ENCODE data around the gene NRTN. TPM values are rescaled to one million over a fixed set of nuclear protein-coding genes. Genes with fewer than 3 reads are reported as not detected.
A peak's percentile ranks its signal among the peaks of the same experiment; 100 is the strongest.

NRTN gene
- total and polyA plus RNA-seq, 2 of the 13 experiments (the other 11 are each of a cell fraction or from before 2014, with no cell fraction given) = 4.1 to 5.3 TPM

DNA sequence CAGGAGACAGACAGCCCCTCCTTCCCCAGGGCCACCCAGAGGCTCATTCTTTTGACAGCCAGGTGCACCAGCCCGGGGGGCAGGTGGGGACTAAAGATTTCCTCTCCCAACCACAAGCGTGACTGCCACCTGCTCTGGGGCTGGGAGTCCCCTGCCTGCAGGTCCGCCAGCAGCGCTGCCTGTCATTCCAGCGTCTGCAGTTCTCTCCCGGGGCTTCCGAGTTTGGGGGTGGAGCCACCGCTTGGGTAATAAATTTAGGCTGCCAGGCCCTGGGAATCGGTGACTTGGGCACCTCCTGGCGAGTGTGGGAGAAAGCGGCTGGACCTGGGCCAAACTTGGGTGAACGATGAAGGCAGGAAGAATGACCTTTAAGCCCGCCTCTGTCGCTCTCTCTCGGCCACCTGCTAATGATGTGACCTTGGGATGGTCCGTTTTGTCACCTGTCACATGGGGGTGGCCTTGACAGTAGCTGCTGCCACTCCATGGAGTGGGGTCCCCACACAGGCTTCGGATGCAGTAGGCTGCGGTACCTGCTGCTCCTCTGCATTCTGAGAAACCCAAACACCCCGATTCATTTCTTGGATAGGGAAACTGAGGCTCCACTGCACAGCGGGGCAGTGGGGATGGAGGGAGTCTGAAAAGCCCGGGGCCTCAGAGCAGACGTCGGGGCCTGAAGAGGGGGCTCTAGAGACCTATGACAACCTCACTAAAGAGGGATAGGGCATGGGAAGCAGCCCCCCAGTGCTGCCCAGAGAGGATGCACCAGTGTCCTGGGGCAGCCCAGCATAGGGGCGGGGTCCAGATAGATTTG, 21.9 kb downstream of the NRTN start (continued):
- TF ChIP-seq SATB2 (CRISPR knock-in tag; IDR thresholded peaks at IDR 0.05) (no peak), ZNF770 (CRISPR knock-in tag; IDR thresholded peaks at IDR 0.05) (peak; percentile 62), ZNF782 (CRISPR knock-in tag; IDR thresholded peaks at IDR 0.05; ENCODE audit: borderline replicate concordance) (peak; percentile 31; the same call in 1 of the 2 replicates), ARHGAP35 (CRISPR knock-in tag; IDR thresholded peaks at IDR 0.05; ENCODE audit: borderline replicate concordance) (no peak), MED1 (CRISPR knock-in tag; IDR thresholded peaks at IDR 0.05) (peak; percentile 89), ZNF383 (CRISPR knock-in tag; IDR thresholded peaks at IDR 0.05; ENCODE audit: borderline replicate concordance) (no peak), SCMH1 (CRISPR knock-in tag; IDR thresholded peaks at IDR 0.05; ENCODE audit: borderline replicate concordance) (no peak), ZNF841 (CRISPR knock-in tag; IDR thresholded peaks at IDR 0.05; ENCODE audit: borderline replicate concordance) (no peak), ZNF556 (CRISPR knock-in tag; IDR thresholded peaks at IDR 0.05; ENCODE audit: borderline replicate concordance) (0 out of 2 replicates have a peak, but pooled peaks have one; percentile 64), KLF16 (CRISPR knock-in tag; IDR thresholded peaks at IDR 0.05) (peak in 1 of 2 experiments; percentile 65; a peak in 1 of 4 replicates), GTF3A (CRISPR knock-in tag; conservative IDR thresholded peaks at IDR 0.05) (0 out of 2 replicates have a peak, but pooled peaks have one; percentile 82), ATRX (CRISPR knock-in tag; IDR thresholded peaks at IDR 0.05; ENCODE audit: borderline replicate concordance) (no peak), ZNF205 (CRISPR knock-in tag; IDR thresholded peaks at IDR 0.05) (no peak; the same call in 1 of the 2 replicates), CEBPZ (IDR thresholded peaks at IDR 0.05; ENCODE audit: low read length) (no peak), ZNF781 (CRISPR knock-in tag; IDR thresholded peaks at IDR 0.05; ENCODE audit: borderline replicate concordance, not compliant biosample characterization) (no peak), GATA4 (IDR thresholded peaks at IDR 0.05; ENCODE audit: borderline replicate concordance, low read depth) (no peak), SMARCC2 (IDR thresholded peaks at IDR 0.05) (no peak), HNF1B (CRISPR knock-in tag; IDR thresholded peaks at IDR 0.05) (peak; percentile 37; the same call in 1 of the 2 replicates), RFXAP (CRISPR knock-in tag; IDR thresholded peaks at IDR 0.05; ENCODE audit: borderline replicate concordance) (no peak)
